Smooth muscle cell (in vitro differentiated cells): ENCODE data around the gene PSIP1. TPM values are rescaled to one million over a fixed set of nuclear protein-coding genes. Genes with fewer than 3 reads are reported as not detected.
"Not testable (repeated sequence)": the region's sequence is repeated elsewhere in the genome, so short reads cannot be mapped to it uniquely, and the experiment has no call there.

Experiments used
- DNase-seq: peaks from one replicate; lab custom pipeline; 2025; ENCODE audit not compliant: unreplicated experiment; lab: John Stamatoyannopoulos, UW
- H2AFZ ChIP-seq: fragments of 200-600 bp; sonication (generic); 2 replicates; pipeline ENCODE4 v1.6.0; 2016; ENCODE audit warnings: antibody characterized with exemption, low read depth, mild to moderate bottlenecking
- H3F3A ChIP-seq: fragments of 200-600 bp; sonication (generic); 2 replicates; pipeline ENCODE4 v1.6.0; 2017; ENCODE audit warnings: antibody characterized with exemption, low read depth
- H3K27ac ChIP-seq: fragments of 200-600 bp; sonication (generic); 2 replicates; pipeline ENCODE4 v1.5.1; 2016; ENCODE audit warnings: low read depth, mild to moderate bottlenecking
- H3K27me3 ChIP-seq: fragments of 200-600 bp; sonication (generic); 2 replicates; pipeline ENCODE4 v1.6.1; 2016; ENCODE audit warnings: low read depth, mild to moderate bottlenecking
- H3K36me3 ChIP-seq: fragments of 200-600 bp; sonication (generic); 2 replicates; pipeline ENCODE4 v1.5.1; 2016; ENCODE audit warnings: low read depth
- H3K4me1 ChIP-seq: fragments of 200-600 bp; sonication (generic); 2 replicates; pipeline ENCODE4 v1.5.1; 2016; ENCODE audit warnings: low read depth
- H3K4me2 ChIP-seq: fragments of 200-600 bp; sonication (generic); 2 replicates; pipeline ENCODE4 v1.6.0; 2016; ENCODE audit warnings: mild to moderate bottlenecking
- H3K4me3 ChIP-seq: fragments of 200-600 bp; sonication (generic); 2 replicates; pipeline ENCODE4 v1.5.1; 2016; ENCODE audit warnings: mild to moderate bottlenecking
- H3K79me2 ChIP-seq: fragments of 200-600 bp; sonication (generic); 2 replicates; pipeline ENCODE4 v1.6.0; 2016; ENCODE audit warnings: low read depth, mild to moderate bottlenecking
- H3K9ac ChIP-seq: fragments of 200-600 bp; sonication (generic); 2 replicates; pipeline ENCODE4 v1.6.0; 2016; ENCODE audit warnings: low read depth
- H3K9me3 ChIP-seq: fragments of 200-600 bp; sonication (generic); replicated peaks from 2 replicates; pipeline ENCODE4 v1.5.1; 2016; ENCODE audit warnings: low read depth
- H4K20me1 ChIP-seq: fragments of 200-600 bp; sonication (generic); 2 replicates; pipeline ENCODE4 v1.6.0; 2016; ENCODE audit warnings: low read depth
- CTCF ChIP-seq: fragments of 200-600 bp; sonication (generic); IDR thresholded peaks from 2 replicates; pipeline ENCODE4 v1.5.1; 2017; ENCODE audit warnings: borderline replicate concordance, mild to moderate bottlenecking, antibody characterized with exemption; ENCODE audit not compliant: insufficient read depth, poor library complexity, severe bottlenecking
- WGBS: methylation state at CpG from one replicate; pipeline ENCODE4 v1.1.7; 2016; ENCODE audit warnings: low lambda C conversion rate; 5-methylcytosine and 5-hydroxymethylcytosine counted together
- polyA plus RNA-seq: library from polyadenylated mRNA; unstranded; fragments of >200 nt; fragmentation: Nextera tagmentation; extraction: Ambion mirVana; gene quantifications from 2 replicates; pipeline ENCODE4 v1.2.1, GENCODE V29; 2016
- total RNA-seq: library from RNA; depleted of rRNA; stranded (reverse); fragments of >200 nt; gene quantifications from 2 replicates; pipeline ENCODE4 v1.2.3, GENCODE V29; 2014

Gene PSIP1
- total and polyA plus RNA-seq, 2 experiments from 2014 or later: 25.1 to 31.9 TPM

DNA sequence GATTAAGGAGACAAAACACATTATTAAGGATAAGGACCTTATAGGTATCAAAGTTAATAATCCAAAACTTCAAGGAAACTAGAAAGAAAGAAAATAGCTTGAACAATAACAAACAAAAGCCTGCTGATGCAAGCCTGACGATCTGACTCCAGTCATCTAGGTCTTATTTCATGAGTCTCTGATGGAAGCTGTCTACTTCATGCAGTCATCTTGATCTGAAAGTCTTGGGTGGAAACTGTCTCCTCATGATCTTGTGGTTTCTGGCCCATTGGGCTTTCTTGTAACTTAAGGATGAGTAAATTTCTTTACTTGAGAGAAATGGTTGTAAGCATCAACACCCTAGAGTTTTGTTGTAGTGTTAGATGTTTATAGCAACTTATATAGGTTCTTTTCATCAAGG is 20.6 kb upstream of the PSIP1 start:
- H3K27ac ChIP-seq: no peak overlapping the region
- H3K79me2 ChIP-seq: no peaks in the 10 kb centered on the region
- DNase-seq: no peak
- no peak overlapping the region for H2AFZ ChIP-seq
- WGBS: 80% methylated on average over 1 of the region's 1 CpG
- no peaks in the 10 kb centered on the region for H3K4me1 ChIP-seq
- H3K4me3 ChIP-seq: no peak overlapping the region
- H3K27me3 ChIP-seq: no peaks in the 10 kb centered on the region
- no peak overlapping the region for H3K4me2 ChIP-seq
- no peaks in the 10 kb centered on the region for H4K20me1 ChIP-seq
- H3K36me3 ChIP-seq: no peaks in the 10 kb centered on the region
- H3K9me3 ChIP-seq: no peaks in the 10 kb centered on the region
- H3K9ac ChIP-seq: no peak overlapping the region
- no peaks in the 10 kb centered on the region for H3F3A ChIP-seq
- no peak for TF ChIP-seq CTCF

- no peaks in the 10 kb centered on the region for H4K20me1 ChIP-seq
These were observed 19.0 kb upstream of the PSIP1 start for GRCh38 chr9:15529566-15530324.

GRCh38 chr9:15527035-15527434 is 16.3 kb upstream of the PSIP1 start:
- not testable (repeated sequence) for DNase-seq, H3K4me3 ChIP-seq, H3K79me2 ChIP-seq, H3K36me3 ChIP-seq, H4K20me1 ChIP-seq, H3K27ac ChIP-seq, H3K9me3 ChIP-seq, H3F3A ChIP-seq, H3K4me1 ChIP-seq, H3K4me2 ChIP-seq, H3K9ac ChIP-seq, H3K27me3 ChIP-seq, H2AFZ ChIP-seq
- WGBS: 94% methylated on average over 5 of the region's 5 CpGs

More at GRCh38 chr9:15529566-15530324, 19.0 kb upstream of the PSIP1 start:
- no peak overlapping the region for H3K4me3 ChIP-seq
- H3K9me3 ChIP-seq: no peaks in the 10 kb centered on the region
- H3F3A ChIP-seq: no peaks in the 10 kb centered on the region
- TF ChIP-seq CTCF: no peak
- no peak overlapping the region for H2AFZ ChIP-seq
- H3K27ac ChIP-seq: no peak overlapping the region
- no peak for DNase-seq
- WGBS: 78% methylated on average over 4 of the region's 4 CpGs
- no peak overlapping the region for H3K9ac ChIP-seq
- H3K27me3 ChIP-seq: no peaks in the 10 kb centered on the region
- no peak overlapping the region for H3K4me2 ChIP-seq
- no peaks in the 10 kb centered on the region for H3K4me1 ChIP-seq
- no peaks in the 10 kb centered on the region for H3K36me3 ChIP-seq
- H3K79me2 ChIP-seq: no peaks in the 10 kb centered on the region

DNA sequence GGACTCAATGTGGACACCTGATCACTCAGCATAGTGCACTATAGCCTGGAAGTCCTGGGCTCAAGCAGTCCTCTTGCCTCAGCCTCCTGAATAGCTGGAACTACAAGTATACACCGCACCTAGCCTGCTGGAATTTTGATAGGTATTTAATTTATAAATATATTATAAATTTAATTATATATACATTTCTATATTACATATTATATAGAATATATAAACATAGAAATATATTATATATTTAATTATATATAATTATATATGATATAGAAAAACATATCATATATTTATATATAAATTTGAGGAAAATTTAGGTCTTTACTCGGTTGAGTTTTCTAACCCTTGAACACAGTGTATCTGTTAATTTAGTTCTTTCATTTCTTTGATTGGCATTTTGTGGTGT is 15.2 kb upstream of the PSIP1 start:
- Histone ChIP-seq H3K4me3 (no peak overlapping the region), H3K4me2 (no peak overlapping the region), H4K20me1 (no peaks in the 10 kb centered on the region), H3F3A (no peaks in the 10 kb centered on the region), H3K9ac (no peak overlapping the region), H3K27me3 (no peaks in the 10 kb centered on the region), H3K4me1 (no peaks in the 10 kb centered on the region), H2AFZ (no peak overlapping the region), H3K79me2 (no peaks in the 10 kb centered on the region), H3K27ac (no peak overlapping the region), H3K36me3 (no peaks in the 10 kb centered on the region), H3K9me3 (no peaks in the 10 kb centered on the region)
- no peak for DNase-seq
- no peak for TF ChIP-seq CTCF
- WGBS: 54% methylated on average over 2 of the region's 2 CpGs
